B cell (primary cell): ENCODE data around the gene ZNF780A. TPM values are rescaled to one million over a fixed set of nuclear protein-coding genes. Genes with fewer than 3 reads are reported as not detected.
"Not testable (repeated sequence)": the region's sequence is repeated elsewhere in the genome, so short reads cannot be mapped to it uniquely, and the experiment has no call there.

Experiments used
- ATAC-seq: fragments of 200-7000 bp; cut with Tn5 transposase; one replicate; pipeline ENCODE4 v1.10.0; 2021; ENCODE audit warnings: low read depth, mild to moderate bottlenecking, moderate number of reproducible peaks, moderate library complexity
- CTCF ChIA-PET: fragments of 350-600 bp; sonication (Branson Sonifier 250); formaldehyde crosslinking; loops from one replicate; lab custom pipeline; 2021; ENCODE audit warnings: antibody characterized with exemption, inconsistent platforms; lab: Charles Lee
- POLR2A ChIA-PET: fragments of 350-600 bp; sonication (Branson Sonifier 250); formaldehyde crosslinking; loops from one replicate; lab custom pipeline; 2021; ENCODE audit warnings: antibody characterized with exemption; lab: Charles Lee
- DNase-seq: peaks from one replicate; pipeline ENCODE4 v3.0.0; 2013
- H2AFZ ChIP-seq: 2 replicates; pipeline ENCODE4 v1.6.1; 2012; ENCODE audit warnings: mild to moderate bottlenecking, low read depth, low read length; ENCODE audit not compliant: insufficient read depth, poor library complexity, severe bottlenecking
- H3K27ac ChIP-seq, 2 donors: 1 replicate in 1 of 2; 2 replicates in 1 of 2; pipeline ENCODE4 v1.5.1; 2012 to 2013; ENCODE audit warnings: low read length in 2 of 2, mild to moderate bottlenecking in 2 of 2, moderate library complexity in 1 of 2
- H3K27me3 ChIP-seq, 4 experiments: fragments of 200-600 bp in 1 of 4; sonication (generic) in 1 of 4; replicated peaks in 1 of 4; 1 replicate in 2 of 4; 2 replicates in 2 of 4; pipeline versions ENCODE4 v1.6.1 to v1.7.0; 2013 to 2016; ENCODE audit warnings: low read length in 3 of 4, mild to moderate bottlenecking in 2 of 4, mixed read lengths in 1 of 4, moderate library complexity in 1 of 4; ENCODE audit not compliant: insufficient read depth in 4 of 4, control insufficient read depth in 3 of 4; ENCODE audit errors: control extremely low read depth in 1 of 4
- H3K36me3 ChIP-seq, 2 experiments: replicated peaks in 1 of 2; 1 replicate in 1 of 2; 2 replicates in 1 of 2; pipeline versions ENCODE4 v1.6.1 to v1.7.1; 2013; ENCODE audit warnings: low read length in 1 of 2; ENCODE audit not compliant: insufficient read depth in 2 of 2, control insufficient read depth in 1 of 2; ENCODE audit errors: control extremely low read depth in 1 of 2, extremely low read depth in 1 of 2
- H3K4me1 ChIP-seq, 2 donors: fragments of 200-600 bp in 1 of 2; sonication (generic) in 1 of 2; 1 replicate in 1 of 2; 2 replicates in 1 of 2; pipeline versions ENCODE4 v1.5.1 to v1.6.1; 2013 to 2017; ENCODE audit warnings: low read length in 2 of 2; ENCODE audit not compliant: control insufficient read depth in 2 of 2, insufficient read depth in 2 of 2
- H3K4me2 ChIP-seq: replicated peaks from 2 replicates; pipeline ENCODE3; 2012; ENCODE audit warnings: mild to moderate bottlenecking, low read depth, low read length; ENCODE audit not compliant: poor library complexity, severe bottlenecking
- H3K4me3 ChIP-seq, 5 experiments: fragments of 200-600 bp in 1 of 5; sonication (generic) in 1 of 5; 1 replicate in 3 of 5; 2 replicates in 2 of 5; pipeline versions ENCODE4 v1.5.1 to v1.7.0; 2011 to 2016; ENCODE audit warnings: low read length in 4 of 5, mild to moderate bottlenecking in 4 of 5, low read depth in 2 of 5, control low read depth in 1 of 5, moderate library complexity in 1 of 5; ENCODE audit not compliant: insufficient read depth in 1 of 5; ENCODE audit errors: control extremely low read depth in 1 of 5, extremely low read depth in 1 of 5
- H3K79me2 ChIP-seq: fragments of 200-600 bp; sonication (generic); one replicate; pipeline ENCODE4 v1.6.0; 2016; ENCODE audit warnings: low read length; ENCODE audit not compliant: control insufficient read depth, insufficient read depth
- H3K9ac ChIP-seq: fragments of 200-600 bp; sonication (generic); 2 replicates; pipeline ENCODE4 v1.6.1; 2017; ENCODE audit warnings: mild to moderate bottlenecking, low read length, moderate library complexity
- H3K9me3 ChIP-seq, 3 donors: one replicate each; pipeline versions ENCODE4 v1.6.1 to v1.7.1; 2013; ENCODE audit warnings: low read length in 2 of 3; ENCODE audit not compliant: control insufficient read depth in 2 of 3, insufficient read depth in 1 of 3; ENCODE audit errors: control extremely low read depth in 1 of 3
- H4K20me1 ChIP-seq: 2 replicates; pipeline ENCODE4 v1.6.0; 2012; ENCODE audit warnings: mild to moderate bottlenecking, low read length; ENCODE audit not compliant: insufficient read depth, control insufficient read depth, poor library complexity, severe bottlenecking
- H3K27ac Mint-ChIP-seq: one replicate; pipeline ENCODE4 v1.8.0; 2021; ENCODE audit warnings: mixed read lengths
- H3K27me3 Mint-ChIP-seq: one replicate; pipeline ENCODE4 v1.8.0; 2021; ENCODE audit warnings: mixed read lengths
- H3K4me1 Mint-ChIP-seq: one replicate; pipeline ENCODE4 v1.8.0; 2021; ENCODE audit warnings: mixed read lengths
- H3K4me3 Mint-ChIP-seq: one replicate; pipeline ENCODE4 v1.8.0; 2021; ENCODE audit warnings: mixed read lengths
- H3K9me3 Mint-ChIP-seq: one replicate; pipeline ENCODE4 v1.8.0; 2022; ENCODE audit warnings: mixed read lengths; ENCODE audit not compliant: insufficient read depth
- CTCF ChIP-seq: fragments of 200-600 bp; IDR thresholded peaks from one replicate; pipeline ENCODE4 v1.8.0; 2022; ENCODE audit warnings: antibody characterized with exemption, mild to moderate bottlenecking
- EZH2 ChIP-seq: IDR thresholded peaks from 2 replicates; pipeline ENCODE4 v1.6.1; 2012; ENCODE audit warnings: borderline replicate concordance, low read depth, mild to moderate bottlenecking, moderate library complexity, low read length; ENCODE audit not compliant: insufficient read depth, poor library complexity, severe bottlenecking
- WGBS: methylation state at CpG from one replicate; pipeline ENCODE4 v1.1.5; 2013; ENCODE audit warnings: missing lambda C conversion rate; ENCODE audit not compliant: insufficient coverage; 5-methylcytosine and 5-hydroxymethylcytosine counted together
- intact Hi-C: fragments of 100-400 bp; cut with micrococcal nuclease; formaldehyde crosslinking; loops from one replicate; pipeline ENCODE4 v1.10.0; 2022
- polyA plus RNA-seq: library from polyadenylated mRNA; depleted of rRNA; stranded (reverse); fragments of >200 nt; gene quantifications from 2 replicates; pipeline ENCODE4 v1.2.3, GENCODE V29; 2012
- total RNA-seq, 2 donors: library from RNA; stranded (reverse); fragments of 120-200 nt in 1 of 2; gene quantifications; 1 replicate in 1 of 2; 2 replicates in 1 of 2; pipeline versions ENCODE4 v1.2.3 to v1.2.4, GENCODE V29; 2013 to 2022

The ZNF780A gene
- total and polyA plus RNA-seq, 2 donors (not counting 1 experiment from before 2014, with no cell fraction given), result 9.2 to 32.8 TPM

GRCh38 chr19:40128991-40129390, 38.2 kb upstream of the ZNF780A start:
- Histone ChIP-seq H3K27me3 (peaks cover 0 to 11% (median 1%) of the 10 kb centered on the region in 4 experiments), H3K9me3 (peaks cover 0 to 6% (median 3%) of the 10 kb centered on the region in 3 donors), H2AFZ (no peak overlapping the region), H3K27ac (no peak overlapping the region), H3K4me3 (no peak overlapping the region), H4K20me1 (no peaks in the 10 kb centered on the region), H3K4me1 (no peaks in the 10 kb centered on the region), H3K4me2 (no peak overlapping the region), H3K79me2 (no peaks in the 10 kb centered on the region), H3K36me3 (no peaks in the 10 kb centered on the region), H3K9ac (no peak overlapping the region)
- Mint-ChIP-seq H3K27me3 (peaks cover 40% of the 10 kb centered on the region), H3K27ac (no peak overlapping the region), H3K4me1 (no peaks in the 10 kb centered on the region), H3K9me3 (peaks cover 8% of the 10 kb centered on the region), H3K4me3 (no peak overlapping the region)
- TF ChIP-seq CTCF, result no peak
- no peak for TF ChIP-seq EZH2
- ATAC-seq, result no peak
- intact Hi-C loops, result no loop called here
- ChIA-PET POLR2A (no interaction called here), CTCF (interaction anchor here (1.6 kb wide), 1 partner anchor 11 kb away, joined by 5 read pairs; no protein-coding TSS in a partner anchor)
- DNase-seq, result no peak

GRCh38 chr19:40119380-40119779, 28.6 kb upstream of the ZNF780A start:
- ChIA-PET POLR2A (no interaction called here), CTCF (no interaction called here)
- no peaks in the 10 kb centered on the region for H3K4me1 Mint-ChIP-seq
- no peaks in the 10 kb centered on the region for H3K9me3 Mint-ChIP-seq
- 100% methylated on average over 1 of the region's 4 CpGs for WGBS
- no peak overlapping the region for H3K27ac Mint-ChIP-seq
- peaks cover 27% of the 10 kb centered on the region for H3K27me3 Mint-ChIP-seq
- H3K27me3 ChIP-seq, result peaks cover 0 to 4% (median 0%) of the 10 kb centered on the region in 4 experiments
- peaks cover 0 to 4% (median 2%) of the 10 kb centered on the region in 3 donors for H3K9me3 ChIP-seq
- H2AFZ ChIP-seq, result no peak overlapping the region
- TF ChIP-seq CTCF (no peak), EZH2 (no peak)
- no peak overlapping the region for H3K9ac ChIP-seq
- no peaks in the 10 kb centered on the region for H3K4me1 ChIP-seq
- intact Hi-C loops, result no loop called here
- no peaks in the 10 kb centered on the region for H4K20me1 ChIP-seq
- H3K36me3 ChIP-seq, result no peaks in the 10 kb centered on the region
- no peak overlapping the region for H3K4me2 ChIP-seq
- DNase-seq, result no peak
- no peak overlapping the region for H3K4me3 Mint-ChIP-seq
- no peaks in the 10 kb centered on the region for H3K79me2 ChIP-seq
- no peak overlapping the region for H3K4me3 ChIP-seq
- H3K27ac ChIP-seq, result no peak overlapping the region
- no peak for ATAC-seq

- H3K4me1 ChIP-seq, H3K4me3 ChIP-seq, H3K4me3 Mint-ChIP-seq, H4K20me1 ChIP-seq, H3K36me3 ChIP-seq, H3K9me3 Mint-ChIP-seq, ATAC-seq, POLR2A ChIA-PET, H3K27ac ChIP-seq, DNase-seq, H3K4me1 Mint-ChIP-seq, H3K9ac ChIP-seq, H3K27me3 ChIP-seq, H3K79me2 ChIP-seq, CTCF ChIA-PET, H2AFZ ChIP-seq, H3K4me2 ChIP-seq, H3K9me3 ChIP-seq, H3K27ac Mint-ChIP-seq, intact Hi-C loops: not testable (repeated sequence)
- no CpG with 5 or more reads among the region's 25 CpGs for WGBS
- peaks cover 21% of the 10 kb centered on the region for H3K27me3 Mint-ChIP-seq
Measured at GRCh38 chr19:40118638-40119037, 27.9 kb upstream of the ZNF780A start.
